GM23338 (cell line): ENCODE results near the gene RNF220. TPM values are rescaled to one million over a fixed set of nuclear protein-coding genes. Genes with fewer than 3 reads are reported as not detected.
A peak's percentile ranks its signal among the peaks of the same experiment; 100 is the strongest.

Source experiments
- ATAC-seq: fragments of 200-7000 bp; cut with Tn5 transposase; 3 replicates; pipeline ENCODE4 v1.9.1; 2020
- DNase-seq: peaks from one replicate; pipeline ENCODE4 v3.0.0-alpha.2; 2015; ENCODE audit warnings: low spot score
- H2AFZ ChIP-seq: fragments of 200-600 bp; sonication (generic); 2 replicates; pipeline ENCODE4 v1.8.0; 2016; ENCODE audit warnings: antibody characterized with exemption, mild to moderate bottlenecking, moderate library complexity
- H3F3A ChIP-seq: fragments of 200-600 bp; sonication (generic); replicated peaks from 2 replicates; pipeline ENCODE4 v1.8.0; 2017; ENCODE audit warnings: antibody characterized with exemption, mixed run types, low read depth
- H3K27ac ChIP-seq: fragments of 200-600 bp; sonication (generic); 2 replicates; pipeline ENCODE4 v1.6.1; 2016; ENCODE audit warnings: low read depth
- H3K27me3 ChIP-seq: fragments of 200-600 bp; sonication (generic); 2 replicates; pipeline ENCODE4 v1.8.0; 2016; ENCODE audit warnings: mild to moderate bottlenecking, mixed run types, moderate library complexity; ENCODE audit not compliant: insufficient read depth
- H3K36me3 ChIP-seq: fragments of 200-600 bp; sonication (generic); 2 replicates; pipeline ENCODE4 v1.8.0; 2016; ENCODE audit warnings: mild to moderate bottlenecking; ENCODE audit not compliant: insufficient read depth
- H3K4me1 ChIP-seq: fragments of 200-600 bp; sonication (generic); 2 replicates; pipeline ENCODE4 v1.8.0; 2016; ENCODE audit warnings: mild to moderate bottlenecking, moderate library complexity; ENCODE audit not compliant: insufficient read depth
- H3K4me2 ChIP-seq: fragments of 200-600 bp; sonication (generic); 2 replicates; pipeline ENCODE4 v1.7.1; 2017; ENCODE audit warnings: mixed run types
- H3K4me3 ChIP-seq: fragments of 200-600 bp; sonication (generic); 2 replicates; pipeline ENCODE4 v1.6.1; 2016; ENCODE audit warnings: mixed run types
- H3K79me2 ChIP-seq: fragments of 200-600 bp; sonication (generic); replicated peaks from 2 replicates; pipeline ENCODE4 v1.8.0; 2017; ENCODE audit warnings: mild to moderate bottlenecking; ENCODE audit not compliant: insufficient read depth
- H3K9me2 ChIP-seq: fragments of 200-600 bp; sonication (generic); 2 replicates; pipeline ENCODE4 v1.8.0; 2017; ENCODE audit not compliant: insufficient read depth
- H4K20me1 ChIP-seq: fragments of 200-600 bp; sonication (generic); replicated peaks from 2 replicates; pipeline ENCODE4 v1.8.0; 2017; ENCODE audit warnings: mild to moderate bottlenecking; ENCODE audit not compliant: insufficient read depth
- H3K27ac Mint-ChIP-seq: 2 replicates; pipeline ENCODE4 v1.8.0; 2020; ENCODE audit warnings: inconsistent platforms, mild to moderate bottlenecking, moderate library complexity, mixed read lengths
- H3K27me3 Mint-ChIP-seq: 3 replicates; pipeline ENCODE4 v1.8.0; 2022; ENCODE audit warnings: low read depth, mild to moderate bottlenecking, moderate library complexity, mixed read lengths, inconsistent platforms; ENCODE audit not compliant: insufficient read depth, poor library complexity
- H3K36me3 Mint-ChIP-seq: 3 replicates; pipeline ENCODE4 v1.8.0; 2021; ENCODE audit warnings: low read depth, mild to moderate bottlenecking, inconsistent platforms, moderate library complexity, mixed read lengths
- H3K4me1 Mint-ChIP-seq: 3 replicates; pipeline ENCODE4 v1.8.0; 2020; ENCODE audit warnings: mild to moderate bottlenecking, inconsistent platforms, mixed read lengths
- H3K4me3 Mint-ChIP-seq: 3 replicates; pipeline ENCODE4 v1.8.0; 2021; ENCODE audit warnings: moderate library complexity, mild to moderate bottlenecking, inconsistent platforms, mixed read lengths
- H3K9me3 Mint-ChIP-seq: 3 replicates; pipeline ENCODE4 v1.8.0; 2020; ENCODE audit warnings: moderate library complexity, mild to moderate bottlenecking, inconsistent platforms, mixed read lengths
- CREB1 ChIP-seq: fragments of 250-450 bp; sonication (Bioruptor Pico); IDR thresholded peaks from 2 replicates; pipeline ENCODE4 v1.5.0; 2020; ENCODE audit warnings: low read depth, mild to moderate bottlenecking, moderate library complexity
- CTCF ChIP-seq, 2 experiments: fragments of 200-600 bp in 1 of 2; sonication (generic) in 1 of 2; conservative IDR thresholded peaks; 2 replicates each; pipeline versions ENCODE4 v1.5.1 to v1.6.1; 2016 to 2017; ENCODE audit warnings: antibody characterized with exemption in 2 of 2, low read depth in 2 of 2, mild to moderate bottlenecking in 2 of 2, moderate library complexity in 1 of 2
- ETS1 ChIP-seq: IDR thresholded peaks from 2 replicates; pipeline ENCODE4 v1.6.1; 2016; ENCODE audit warnings: antibody characterized with exemption
- EZH2 ChIP-seq: fragments of 200-600 bp; sonication (generic); IDR thresholded peaks from one replicate; pipeline ENCODE4 v1.8.0; 2017; ENCODE audit warnings: antibody characterized with exemption, mild to moderate bottlenecking, low read depth; ENCODE audit not compliant: unreplicated experiment
- EZH2phosphoT487 ChIP-seq: fragments of 200-600 bp; sonication (generic); IDR thresholded peaks from one replicate; pipeline ENCODE4 v1.8.1; 2018; ENCODE audit warnings: antibody characterized with exemption; ENCODE audit not compliant: unreplicated experiment
- JUNB ChIP-seq: IDR thresholded peaks from one replicate; pipeline ENCODE4 v1.6.1; 2016; ENCODE audit warnings: antibody characterized with exemption; ENCODE audit not compliant: unreplicated experiment
- NANOG ChIP-seq: IDR thresholded peaks from 2 replicates; pipeline ENCODE4 v1.6.1; 2016; ENCODE audit warnings: antibody characterized with exemption, borderline replicate concordance
- POLR2AphosphoS5 ChIP-seq: IDR thresholded peaks from 2 replicates; pipeline ENCODE4 v1.6.1; 2016; ENCODE audit warnings: antibody characterized with exemption, low read depth
- REST ChIP-seq: IDR thresholded peaks from one replicate; pipeline ENCODE4 v1.6.1; 2018; ENCODE audit warnings: antibody characterized with exemption; ENCODE audit not compliant: unreplicated experiment
- STAT1 ChIP-seq: IDR thresholded peaks from one replicate; pipeline ENCODE4 v1.6.1; 2016; ENCODE audit warnings: antibody characterized with exemption; ENCODE audit not compliant: unreplicated experiment
- ZNF114 ChIP-seq: fragments of 250-450 bp; sonication (Bioruptor Pico); IDR thresholded peaks from 2 replicates; pipeline ENCODE4 v1.5.0; 2020; ENCODE audit warnings: mild to moderate bottlenecking, moderate library complexity
- ZNF331 ChIP-seq: fragments of 250-450 bp; sonication (Bioruptor Pico); IDR thresholded peaks from 2 replicates; pipeline ENCODE4 v1.5.0; 2020; ENCODE audit warnings: low read depth, mild to moderate bottlenecking, moderate library complexity
- ZNF462 ChIP-seq: fragments of 250-450 bp; sonication (Bioruptor Pico); IDR thresholded peaks from 2 replicates; pipeline ENCODE4 v1.5.0; 2020; ENCODE audit warnings: mild to moderate bottlenecking, moderate library complexity
- polyA plus RNA-seq: library from polyadenylated mRNA; unstranded; fragments of >200 nt; fragmentation: Nextera tagmentation; extraction: Ambion mirVana; gene quantifications from 2 replicates; pipeline ENCODE4 v1.2.1, GENCODE V29; 2016
- total RNA-seq: library from RNA; depleted of rRNA; stranded (reverse); fragments of >200 nt; shearing (Covaris generic); gene quantifications from 2 replicates; pipeline ENCODE4 v1.2.3, GENCODE V29; 2014

RNF220 gene
- total and polyA plus RNA-seq, 2 experiments from 2014 or later, result 72.8 to 168 TPM

- H3K27me3 ChIP-seq, result peaks cover 11% of the 10 kb centered on the region; the same call in 1 of the 2 replicates
- ATAC-seq, result peak; percentile 79
Observed at GRCh38 chr1:44500181-44501046, 95.4 kb downstream of the RNF220 start.

More at GRCh38 chr1:44500181-44501046, 95.4 kb downstream of the RNF220 start:
- H3K79me2 ChIP-seq, result peaks cover 21% of the 10 kb centered on the region
- no peaks in the 10 kb centered on the region for H3K36me3 Mint-ChIP-seq
- peak; percentile 91 for DNase-seq
- peaks cover 11% of the 10 kb centered on the region for H3K27me3 Mint-ChIP-seq
- H3K4me1 ChIP-seq, result peaks cover 54% of the 10 kb centered on the region
- no peaks in the 10 kb centered on the region for H3K36me3 ChIP-seq
- peaks cover 38% of the 10 kb centered on the region for H3K4me1 Mint-ChIP-seq
- TF ChIP-seq ZNF331 (CRISPR knock-in tag) (no peak), CTCF (conservative IDR thresholded peaks at IDR 0.05; ENCODE audit: low read depth in 2 of 2) (peak; percentile 32 to 62), STAT1 (no peak), REST (no peak), CREB1 (CRISPR knock-in tag) (no peak), ZNF114 (CRISPR knock-in tag) (no peak), POLR2AphosphoS5 (no peak), EZH2 (no peak), ZNF462 (CRISPR knock-in tag) (peak; percentile 38; the same call in 1 of the 2 replicates), NANOG (no peak), ETS1 (no peak), JUNB (no peak), EZH2phosphoT487 (no peak)
- no peak overlapping the region for H3K4me3 Mint-ChIP-seq
- peaks cover 5% of the 10 kb centered on the region; the same call in 1 of the 2 replicates for H3K9me2 ChIP-seq
- H3K27ac Mint-ChIP-seq, result no peak overlapping the region
- peak overlapping the region; percentile 99 for H3K4me2 ChIP-seq
- H2AFZ ChIP-seq, result no peak overlapping the region
- H3K9me3 Mint-ChIP-seq, result no peaks in the 10 kb centered on the region
- H3K4me3 ChIP-seq, result peak overlapping the region; percentile 64
- H4K20me1 ChIP-seq, result no peaks in the 10 kb centered on the region
- peaks cover 24% of the 10 kb centered on the region; the same call in 1 of the 2 replicates for H3F3A ChIP-seq
- H3K27ac ChIP-seq, result no peak overlapping the region; the same call in 1 of the 2 replicates
